H1 (cell line): ENCODE data around the gene TBX4. TPM values are rescaled to one million over a fixed set of nuclear protein-coding genes. Genes with fewer than 3 reads are reported as not detected.

Experiments
- CTCF ChIA-PET: fragments of 300-600 bp; sonication (Branson Sonifier 250); formaldehyde crosslinking; loops from one replicate; lab custom pipeline; 2021; ENCODE audit not compliant: partially characterized antibody; lab: Charles Lee
- POLR2A ChIA-PET: fragments of 300-600 bp; sonication (Branson Sonifier 250); formaldehyde crosslinking; loops from one replicate; lab custom pipeline; 2021; ENCODE audit warnings: inconsistent platforms; ENCODE audit not compliant: partially characterized antibody; lab: Charles Lee
- DNase-seq, 2 experiments: peaks; one replicate each; pipeline versions ENCODE4 v3.0.0 to v3.0.0-alpha.2; 2010 to 2022; ENCODE audit warnings: low spot score in 2 of 2, low read depth in 1 of 2, mixed read lengths in 1 of 2
- FAIRE-seq: peaks from 2 replicates; lab custom pipeline; 2011; peaks lifted over from hg19 to GRCh38; lab: Jason Lieb, UNC
- H2AFZ ChIP-seq: 2 replicates; pipeline ENCODE4 v1.8.1; 2012; ENCODE audit warnings: low read length, inconsistent platforms
- H2AK5ac ChIP-seq: 2 replicates; pipeline ENCODE4 v1.6.1; 2013; ENCODE audit warnings: low read depth, low read length
- H2BK120ac ChIP-seq: replicated peaks from 2 replicates; pipeline ENCODE3; 2013; ENCODE audit warnings: low read depth, low read length, inconsistent platforms
- H2BK12ac ChIP-seq: 2 replicates; pipeline ENCODE4 v1.6.1; 2013; ENCODE audit warnings: low read depth, low read length
- H2BK15ac ChIP-seq: 2 replicates; pipeline ENCODE4 v1.6.1; 2013; ENCODE audit warnings: low read length
- H2BK20ac ChIP-seq: 2 replicates; pipeline ENCODE4 v1.6.1; 2013; ENCODE audit warnings: low read length
- H2BK5ac ChIP-seq: 2 replicates; pipeline ENCODE4 v1.6.1; 2013; ENCODE audit warnings: low read depth, low read length
- H3K14ac ChIP-seq: 2 replicates; pipeline ENCODE4 v1.6.1; 2013; ENCODE audit warnings: inconsistent platforms; ENCODE audit not compliant: insufficient read length
- H3K18ac ChIP-seq: 2 replicates; pipeline ENCODE4 v1.6.1; 2013; ENCODE audit warnings: low read length; ENCODE audit errors: extremely low read depth
- H3K23ac ChIP-seq: 2 replicates; pipeline ENCODE4 v1.6.1; 2013; ENCODE audit warnings: inconsistent platforms; ENCODE audit not compliant: insufficient read length
- H3K23me2 ChIP-seq: 2 replicates; pipeline ENCODE4 v1.6.1; 2013; ENCODE audit warnings: low read depth, low read length
- H3K27ac ChIP-seq: 2 replicates; pipeline ENCODE4 v1.6.1; 2011; ENCODE audit warnings: low read depth, low read length, inconsistent platforms
- H3K27me3 ChIP-seq, 4 experiments: replicated peaks in 1 of 4; 1 replicate in 1 of 4; 2 replicates in 3 of 4; pipeline versions ENCODE4 v1.6.1 to v1.8.1; 2011 to 2013; ENCODE audit warnings: low read length in 3 of 4, mild to moderate bottlenecking in 3 of 4, inconsistent platforms in 2 of 4, mixed read lengths in 2 of 4, moderate library complexity in 1 of 4; ENCODE audit not compliant: control insufficient read depth in 3 of 4, insufficient read depth in 3 of 4; ENCODE audit errors: extremely low read depth in 1 of 4
- H3K36me3 ChIP-seq, 4 experiments: 2 replicates each; pipeline versions ENCODE4 v1.6.1 to v1.8.1; 2011 to 2013; ENCODE audit warnings: mild to moderate bottlenecking in 4 of 4, low read length in 3 of 4, moderate library complexity in 2 of 4, control low read depth in 1 of 4, inconsistent platforms in 1 of 4; ENCODE audit not compliant: insufficient read depth in 4 of 4, control insufficient read depth in 2 of 4
- H3K4ac ChIP-seq: replicated peaks from 2 replicates; pipeline ENCODE3; 2013; ENCODE audit warnings: low read length, low read depth, mixed read lengths, inconsistent platforms; ENCODE audit not compliant: insufficient read length
- H3K4me1 ChIP-seq, 4 experiments: replicated peaks in 1 of 4; 1 replicate in 1 of 4; 2 replicates in 3 of 4; pipeline versions ENCODE4 v1.6.1 to v1.8.1; 2011 to 2013; ENCODE audit warnings: low read length in 3 of 4, inconsistent platforms in 2 of 4, mixed read lengths in 1 of 4; ENCODE audit not compliant: insufficient read depth in 4 of 4, control insufficient read depth in 3 of 4
- H3K4me2 ChIP-seq, 2 experiments: 2 replicates each; pipeline versions ENCODE4 v1.6.1 to v1.8.1; 2011 to 2013; ENCODE audit warnings: low read depth in 2 of 2, low read length in 2 of 2, control low read depth in 1 of 2, inconsistent platforms in 1 of 2, mild to moderate bottlenecking in 1 of 2; ENCODE audit not compliant: insufficient read depth in 1 of 2
- H3K4me3 ChIP-seq, 4 experiments: fragments of 200-600, 300-600 bp in 1 of 4; sonication (generic), shearing (Covaris generic), sonication (Bioruptor Twin) in 1 of 4; 2 replicates each; pipeline versions ENCODE4 v1.5.1 to v1.8.1; 2011 to 2016; ENCODE audit warnings: low read length in 4 of 4, low read depth in 3 of 4, control low read depth in 2 of 4, inconsistent platforms in 2 of 4, mild to moderate bottlenecking in 2 of 4, mixed read lengths in 1 of 4, moderate library complexity in 1 of 4; ENCODE audit not compliant: insufficient read depth in 2 of 4; ENCODE audit errors: extremely low read depth in 1 of 4
- H3K56ac ChIP-seq: replicated peaks from 2 replicates; pipeline ENCODE3; 2013; ENCODE audit warnings: low read depth, mild to moderate bottlenecking, mixed read lengths, low read length, inconsistent platforms; ENCODE audit not compliant: insufficient read length
- H3K79me1 ChIP-seq: 2 replicates; pipeline ENCODE4 v1.6.1; 2013; ENCODE audit warnings: low read depth, low read length, control low read depth
- H3K79me2 ChIP-seq, 2 experiments: 2 replicates each; pipeline versions ENCODE4 v1.6.1 to v1.8.1; 2012 to 2013; ENCODE audit warnings: low read length in 2 of 2, mild to moderate bottlenecking in 2 of 2, inconsistent platforms in 1 of 2; ENCODE audit not compliant: insufficient read depth in 2 of 2, control insufficient read depth in 1 of 2
- H3K9ac ChIP-seq, 4 experiments: replicated peaks in 1 of 4; 1 replicate in 1 of 4; 2 replicates in 3 of 4; pipeline versions ENCODE4 v1.6.1 to v1.8.1; 2011 to 2013; ENCODE audit warnings: low read depth in 3 of 4, low read length in 3 of 4, control low read depth in 2 of 4, mild to moderate bottlenecking in 2 of 4, moderate library complexity in 2 of 4, inconsistent platforms in 1 of 4; ENCODE audit errors: extremely low read depth in 1 of 4
- H3K9me3 ChIP-seq, 2 experiments: 2 replicates each; pipeline versions ENCODE4 v1.6.1 to v1.8.1; 2012 to 2013; ENCODE audit warnings: mild to moderate bottlenecking in 2 of 2, moderate library complexity in 2 of 2, control low read depth in 1 of 2, inconsistent platforms in 1 of 2, low read depth in 1 of 2, low read length in 1 of 2, mixed read lengths in 1 of 2; ENCODE audit not compliant: insufficient read depth in 2 of 2
- H4K20me1 ChIP-seq, 2 experiments: replicated peaks in 1 of 2; 2 replicates each; pipeline versions ENCODE3 to v1.8.1; 2011 to 2013; ENCODE audit warnings: inconsistent platforms in 2 of 2, low read length in 2 of 2, mild to moderate bottlenecking in 1 of 2; ENCODE audit not compliant: insufficient read depth in 2 of 2, control insufficient read depth in 1 of 2
- H4K5ac ChIP-seq: 2 replicates; pipeline ENCODE4 v1.6.1; 2013; ENCODE audit warnings: low read length, low read depth, mixed read lengths, inconsistent platforms; ENCODE audit not compliant: insufficient read length
- H4K8ac ChIP-seq: 2 replicates; pipeline ENCODE4 v1.8.0; 2013; ENCODE audit warnings: mild to moderate bottlenecking, moderate library complexity, low read length, inconsistent platforms; ENCODE audit not compliant: insufficient read depth; ENCODE audit errors: extremely low read depth
- H4K91ac ChIP-seq: replicated peaks from 2 replicates; pipeline ENCODE3; 2013; ENCODE audit warnings: low read length, mixed read lengths, inconsistent platforms; ENCODE audit not compliant: insufficient read length
- ASH2L ChIP-seq: fragments of 200-600, 300-600 bp; sonication (generic); IDR thresholded peaks from one replicate; pipeline ENCODE4 v1.7.1; 2017; ENCODE audit warnings: low read length
- CREB1 ChIP-seq: IDR thresholded peaks from 2 replicates; pipeline ENCODE4 v1.6.1; 2012; ENCODE audit warnings: inconsistent platforms
- EGR1 ChIP-seq: IDR thresholded peaks from 2 replicates; pipeline ENCODE4 v1.6.1; 2011; ENCODE audit warnings: low read depth, low read length, borderline replicate concordance
- HDAC2 ChIP-seq, 2 experiments: fragments of 300-600 bp in 1 of 2; sonication (generic) in 1 of 2; IDR thresholded peaks; 2 replicates each; pipeline ENCODE4 v1.6.1; 2011 to 2012; ENCODE audit warnings: low read depth in 2 of 2, low read length in 2 of 2, mild to moderate bottlenecking in 2 of 2, moderate library complexity in 2 of 2, borderline replicate concordance in 1 of 2, inconsistent platforms in 1 of 2
- JUND ChIP-seq: IDR thresholded peaks from 2 replicates; pipeline ENCODE4 v1.6.1; 2011; ENCODE audit warnings: mild to moderate bottlenecking, improper control_type of control experiment, low read length
- KDM5A ChIP-seq: fragments of 200-600 bp; IDR thresholded peaks from 2 replicates; pipeline ENCODE4 v1.7.1; 2012; ENCODE audit warnings: mild to moderate bottlenecking, low read length, inconsistent platforms, mixed read lengths
- RFX5 ChIP-seq: IDR thresholded peaks from 2 replicates; pipeline ENCODE4 v1.6.1; 2011; ENCODE audit warnings: low read depth, low read length, improper control_type of control experiment, borderline replicate concordance
- SIRT6 ChIP-seq: IDR thresholded peaks from one replicate; pipeline ENCODE4 v1.7.1; 2012; ENCODE audit warnings: low read length, inconsistent platforms
- SIX5 ChIP-seq: IDR thresholded peaks from 2 replicates; pipeline ENCODE4 v1.6.1; 2011; ENCODE audit warnings: mild to moderate bottlenecking, low read depth, low read length
- SP2 ChIP-seq: IDR thresholded peaks from 2 replicates; pipeline ENCODE4 v1.6.1; 2012; ENCODE audit warnings: mild to moderate bottlenecking, low read length, inconsistent platforms
- SUZ12 ChIP-seq: fragments of 200-600 bp; sonication (generic); IDR thresholded peaks from 2 replicates; pipeline ENCODE4 v1.6.1; 2012; ENCODE audit warnings: mild to moderate bottlenecking, inconsistent platforms, low read length, moderate library complexity, mixed read lengths
- TAF7 ChIP-seq: optimal IDR thresholded peaks from 2 replicates; pipeline ENCODE3; 2011; ENCODE audit warnings: low read depth, mild to moderate bottlenecking, inconsistent platforms, low read length, moderate library complexity, borderline replicate concordance
- WGBS, 2 experiments: shearing (Covaris generic) in 1 of 2; methylation state at CpG; one replicate each; pipeline versions ENCODE4 v1.1.6 to v1.1.7; 2013 to 2015; ENCODE audit warnings: low lambda C conversion rate in 2 of 2, mixed read lengths in 2 of 2, inconsistent platforms in 1 of 2, low coverage in 1 of 2, missing lambda C conversion rate in 1 of 2; ENCODE audit not compliant: insufficient replicate concordance in 2 of 2, insufficient coverage in 1 of 2, insufficient read length in 1 of 2; ENCODE audit errors: extremely low coverage in 1 of 2, missing lambda C conversion rate in 1 of 2; 5-methylcytosine and 5-hydroxymethylcytosine counted together
- polyA plus RNA-seq, 7 experiments: library from polyadenylated mRNA; depleted of rRNA in 3 of 7; stranded (reverse) in 5 of 7; unstranded in 2 of 7; fragments of >200 nt in 5 of 7; fragments of 200-250 nt in 2 of 7; gene quantifications; 1 replicate in 5 of 7; 2 replicates in 1 of 7; 4 replicates in 1 of 7; pipeline versions ENCODE4 v1.2.1 to v1.2.3, GENCODE V29; 2011 to 2013; ENCODE audit warnings: missing spikeins in 2 of 7, mixed read lengths in 2 of 7
- total RNA-seq: library from RNA; stranded (reverse); fragmentation: NEBNext Ultra II Directional; extraction: Animal tissue kit (Norgen Biotek cat#: 25700); gene quantifications from 2 replicates; pipeline ENCODE4 v1.2.1, GENCODE V29; 2021

TBX4 gene
- total and polyA plus RNA-seq, 2 of the 8 experiments (the other 6 are each of a cell fraction or from before 2014, with no cell fraction given): 0.02 TPM; not detected in 1

GRCh38 chr17:61458421-61459141, 6.4 kb downstream of the TBX4 start:
- no peak overlapping the region; the same call in 1 of the 2 replicates for H2AK5ac ChIP-seq
- H3K36me3 ChIP-seq: peaks cover 0 to 20% (median 0%) of the 10 kb centered on the region in 4 experiments; a peak in 1 of 8 replicates
- 7% methylated on average over 5 of the region's 5 CpGs; no CpG with 5 or more reads in 1 of the 2 experiments for WGBS, 2 experiments
- H2BK5ac ChIP-seq: no peak overlapping the region
- peak in 1 of 2 experiments; percentile 54 for DNase-seq
- H3K27me3 ChIP-seq: peaks cover 98 to 100% (median 99%) of the 10 kb centered on the region in 4 experiments
- no peak overlapping the region for H3K9ac ChIP-seq
- peaks cover 0 to 4% of the 10 kb centered on the region in 2 experiments; a peak in 1 of 4 replicates for H3K9me3 ChIP-seq
- ChIA-PET POLR2A (interaction anchor here (1.0 to 1.7 kb wide), 4 partner anchors 46 to 64 kb away, joined by 3 to 4 read pairs (median 3); partner anchors contain the start of gene TBX2), CTCF (interaction anchor here (0.8 to 5.5 kb wide), 7 partner anchors 8 to 92 kb away, joined by 3 to 37 read pairs (median 4); no protein-coding TSS in a partner anchor)
- H3K79me1 ChIP-seq: no peaks in the 10 kb centered on the region
- H4K20me1 ChIP-seq: peaks cover 22 to 30% of the 10 kb centered on the region in 2 experiments
- no peak overlapping the region for H3K4ac ChIP-seq
- no peak overlapping the region for H3K14ac ChIP-seq
- no peak overlapping the region for H2BK20ac ChIP-seq
- no peak overlapping the region for H3K23ac ChIP-seq
- no peaks in the 10 kb centered on the region; the same call in 1 of the 2 replicates for H3K23me2 ChIP-seq
- H3K4me2 ChIP-seq: peak overlapping the region in 1 of 2 experiments; percentile 26; a peak in 1 of 4 replicates
- no peak overlapping the region for H3K56ac ChIP-seq
- H3K18ac ChIP-seq: no peak overlapping the region
- H2AFZ ChIP-seq: no peak overlapping the region
- H4K5ac ChIP-seq: no peak overlapping the region
- no peak overlapping the region for H4K91ac ChIP-seq
- no peak overlapping the region for H3K27ac ChIP-seq
- H4K8ac ChIP-seq: no peak overlapping the region
- no peak overlapping the region for H2BK12ac ChIP-seq
- H2BK15ac ChIP-seq: no peak overlapping the region; the same call in 1 of the 2 replicates
- no peaks in the 10 kb centered on the region for H3K79me2 ChIP-seq
- H2BK120ac ChIP-seq: no peak overlapping the region
- peaks cover 2 to 34% (median 14%) of the 10 kb centered on the region in 4 experiments; a peak in 5 of 7 replicates for H3K4me1 ChIP-seq
- H3K4me3 ChIP-seq: 0 out of 8 replicates have a peak overlapping the region, but pooled peaks of 1 of the 4 experiments have one; percentile 47
- FAIRE-seq: peak; percentile 32
- no peak for TF ChIP-seq TAF7
- no peak for TF ChIP-seq CREB1
- TF ChIP-seq EGR1: peak; percentile 22; the same call in 1 of the 2 replicates
- no peak for TF ChIP-seq SP2
- TF ChIP-seq HDAC2 (IDR thresholded peaks at IDR 0.05; ENCODE audit: borderline replicate concordance in 1 of 2, low read depth in 2 of 2, low read length in 2 of 2): no peak
- TF ChIP-seq KDM5A: no peak
- TF ChIP-seq SIRT6: no peak
- TF ChIP-seq SUZ12: peak; percentile 60; the same call in 1 of the 2 replicates
- TF ChIP-seq JUND: no peak
- no peak for TF ChIP-seq ASH2L
- no peak for TF ChIP-seq RFX5
- TF ChIP-seq SIX5: no peak
